GM19463 (cell line): ENCODE data around the gene CDPF1.
A peak's percentile ranks its signal among the peaks of the same experiment; 100 is the strongest.

Source experiments
- ATAC-seq: cut with Tn5 transposase; IDR thresholded peaks from one replicate; pipeline ENCODE4 v1.9.1; 2021; ENCODE audit warnings: mild to moderate bottlenecking, moderate library complexity; ENCODE audit not compliant: unreplicated experiment

CDPF1 gene

GRCh38 chr22:46250035-46250782 lies at the start of gene CDPF1:
TSS of gene CDPF1 (minus strand) at chr22:46250293. CDS start at chr22:46248284, 2,009 bp downstream.
- peak; percentile 89 for ATAC-seq

- no peak for ATAC-seq
Measured at GRCh38 chr22:46299101-46299500, 49.0 kb upstream of the CDPF1 start.

GRCh38 chr22:46297151-46297812 lies 47.2 kb upstream of the CDPF1 start:
- ATAC-seq = no peak

- ATAC-seq = peak; percentile 94
Measured at GRCh38 chr22:46296257-46297150, 46.4 kb upstream of the CDPF1 start, which contains the start of gene GTSE1. TSS of gene GTSE1 (plus strand) at chr22:46296870. CDS start at chr22:46297401, 531 bp downstream.

- no peak for ATAC-seq
Measured at GRCh38 chr22:46295277-46295971, 45.3 kb upstream of the CDPF1 start.

GRCh38 chr22:46294784-46295183 lies 44.7 kb upstream of the CDPF1 start:
- no peak for ATAC-seq

- ATAC-seq = no peak
Measured at GRCh38 chr22:46293577-46294260, 43.6 kb upstream of the CDPF1 start.

GRCh38 chr22:46292732-46293131 lies 42.6 kb upstream of the CDPF1 start:
- no peak for ATAC-seq

- no peak for ATAC-seq
Measured at GRCh38 chr22:46292173-46292572, 42.1 kb upstream of the CDPF1 start.

- ATAC-seq = no peak
Measured at GRCh38 chr22:46290843-46291785, 41.0 kb upstream of the CDPF1 start.

GRCh38 chr22:46290121-46290842 lies 40.2 kb upstream of the CDPF1 start:
- no peak for ATAC-seq

- ATAC-seq = no peak
Measured at GRCh38 chr22:46289244-46289891, 39.3 kb upstream of the CDPF1 start.

- no peak for ATAC-seq
Measured at GRCh38 chr22:46288846-46289243, 38.8 kb upstream of the CDPF1 start.

GRCh38 chr22:46287873-46288751 lies 38.0 kb upstream of the CDPF1 start:
- peak; percentile 76 for ATAC-seq

- no peak for ATAC-seq
Measured at GRCh38 chr22:46286941-46287872, 37.1 kb upstream of the CDPF1 start.

GRCh38 chr22:46286006-46286405 lies 35.9 kb upstream of the CDPF1 start:
- no peak for ATAC-seq
